KMS-11 (cell line): ENCODE data around the gene LINC01488.

Experiments
- H2AFZ ChIP-seq: fragments of 200-600 bp; sonication (generic); 2 replicates; pipeline ENCODE4 v1.6.1; 2016; ENCODE audit warnings: antibody characterized with exemption, mixed run types, low read depth
- H3K27ac ChIP-seq: fragments of 200-600 bp; sonication (generic); 2 replicates; pipeline ENCODE4 v1.6.1; 2016; ENCODE audit warnings: mild to moderate bottlenecking, mixed run types
- H3K27me3 ChIP-seq: fragments of 200-600 bp; sonication (generic); 2 replicates; pipeline ENCODE4 v1.6.1; 2017; ENCODE audit warnings: mild to moderate bottlenecking, low read depth, mixed run types, moderate library complexity; ENCODE audit not compliant: insufficient read depth
- H3K36me3 ChIP-seq: fragments of 200-600 bp; sonication (generic); 2 replicates; pipeline ENCODE4 v1.6.1; 2017; ENCODE audit warnings: mild to moderate bottlenecking, mixed run types; ENCODE audit not compliant: insufficient read depth
- H3K4me1 ChIP-seq: fragments of 200-600 bp; sonication (generic); 2 replicates; pipeline ENCODE4 v1.6.1; 2016; ENCODE audit warnings: mild to moderate bottlenecking, low read depth, mixed run types; ENCODE audit not compliant: poor library complexity, severe bottlenecking
- H3K4me2 ChIP-seq: fragments of 200-600 bp; sonication (generic); 2 replicates; pipeline ENCODE4 v1.7.0; 2016; ENCODE audit warnings: mild to moderate bottlenecking, mixed run types
- H3K4me3 ChIP-seq: fragments of 200-600 bp; sonication (generic); IDR thresholded peaks from 2 replicates; pipeline ENCODE4 v1.6.1; 2017; ENCODE audit warnings: low read depth, low read length, mixed read lengths; ENCODE audit not compliant: insufficient read depth
- H3K79me2 ChIP-seq: fragments of 200-600 bp; sonication (generic); 2 replicates; pipeline ENCODE4 v1.6.1; 2016; ENCODE audit warnings: low read depth, mixed run types; ENCODE audit not compliant: insufficient read depth
- H3K9ac ChIP-seq: fragments of 200-600 bp; sonication (generic); 2 replicates; pipeline ENCODE4 v1.6.1; 2016; ENCODE audit warnings: mild to moderate bottlenecking, mixed run types
- H4K20me1 ChIP-seq: fragments of 200-600 bp; sonication (generic); 2 replicates; pipeline ENCODE4 v1.6.1; 2016; ENCODE audit warnings: mild to moderate bottlenecking, mixed run types; ENCODE audit not compliant: insufficient read depth
- TF ChIP-seq, protein P1 (sequence below): fragments of 200-600 bp; sonication (generic); conservative IDR thresholded peaks from 2 replicates; pipeline ENCODE4 v1.6.1; 2017; ENCODE audit warnings: low read depth, mild to moderate bottlenecking, antibody characterized with exemption, low read length, moderate library complexity, mixed read lengths

LINC01488 gene

DNA sequence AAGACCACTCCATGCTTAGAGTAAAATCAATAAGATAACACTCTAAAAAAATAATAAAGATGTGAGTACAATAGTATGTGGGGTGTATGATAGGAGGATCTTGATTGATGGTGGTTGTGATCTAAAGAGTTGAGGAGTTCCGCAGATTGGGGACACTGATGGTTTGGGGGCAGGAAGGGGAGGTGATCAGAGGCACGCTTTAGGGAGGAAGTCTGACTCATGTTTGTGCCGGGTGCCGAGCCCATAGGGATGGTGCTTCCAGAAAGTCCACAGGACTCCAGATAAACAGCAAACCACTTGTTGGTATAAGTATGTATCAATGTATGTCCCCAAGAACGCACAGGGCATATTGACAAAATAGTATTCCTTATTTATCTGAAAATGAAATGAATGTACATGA, 27.5 kb downstream of the LINC01488 start:
- no peak overlapping the region for H3K4me2 ChIP-seq
- H3K9ac ChIP-seq = no peak overlapping the region
- H3K79me2 ChIP-seq = no peaks in the 10 kb centered on the region
- H3K4me1 ChIP-seq = no peaks in the 10 kb centered on the region
- no peaks in the 10 kb centered on the region for H4K20me1 ChIP-seq
- H3K36me3 ChIP-seq = no peaks in the 10 kb centered on the region
- no peak overlapping the region for H3K27ac ChIP-seq
- no peaks in the 10 kb centered on the region; the same call in 1 of the 2 replicates for H3K27me3 ChIP-seq
- H3K4me3 ChIP-seq = no peak overlapping the region
- no peak overlapping the region for H2AFZ ChIP-seq
- TF ChIP-seq, protein P1, sequence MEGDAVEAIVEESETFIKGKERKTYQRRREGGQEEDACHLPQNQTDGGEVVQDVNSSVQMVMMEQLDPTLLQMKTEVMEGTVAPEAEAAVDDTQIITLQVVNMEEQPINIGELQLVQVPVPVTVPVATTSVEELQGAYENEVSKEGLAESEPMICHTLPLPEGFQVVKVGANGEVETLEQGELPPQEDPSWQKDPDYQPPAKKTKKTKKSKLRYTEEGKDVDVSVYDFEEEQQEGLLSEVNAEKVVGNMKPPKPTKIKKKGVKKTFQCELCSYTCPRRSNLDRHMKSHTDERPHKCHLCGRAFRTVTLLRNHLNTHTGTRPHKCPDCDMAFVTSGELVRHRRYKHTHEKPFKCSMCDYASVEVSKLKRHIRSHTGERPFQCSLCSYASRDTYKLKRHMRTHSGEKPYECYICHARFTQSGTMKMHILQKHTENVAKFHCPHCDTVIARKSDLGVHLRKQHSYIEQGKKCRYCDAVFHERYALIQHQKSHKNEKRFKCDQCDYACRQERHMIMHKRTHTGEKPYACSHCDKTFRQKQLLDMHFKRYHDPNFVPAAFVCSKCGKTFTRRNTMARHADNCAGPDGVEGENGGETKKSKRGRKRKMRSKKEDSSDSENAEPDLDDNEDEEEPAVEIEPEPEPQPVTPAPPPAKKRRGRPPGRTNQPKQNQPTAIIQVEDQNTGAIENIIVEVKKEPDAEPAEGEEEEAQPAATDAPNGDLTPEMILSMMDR = no peak

DNA sequence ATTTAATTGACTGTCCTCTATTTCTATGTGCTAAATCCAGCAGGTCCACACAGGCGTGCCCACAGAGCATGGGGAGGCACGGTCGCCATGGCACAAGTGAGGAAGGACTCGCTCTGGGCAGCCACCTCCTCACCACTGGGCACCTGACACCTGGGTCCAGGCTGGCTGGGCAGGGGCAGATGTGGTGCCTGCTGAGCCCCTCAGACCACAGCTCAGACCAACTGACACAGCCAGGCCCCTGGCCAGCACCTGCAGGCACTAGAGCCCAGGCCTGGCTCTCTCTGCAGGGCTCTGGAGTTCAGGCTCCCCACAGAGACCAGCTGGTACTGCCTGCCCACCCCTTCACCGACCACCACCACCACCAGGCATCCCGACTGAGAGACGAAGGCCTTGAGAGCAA, 27.9 kb downstream of the LINC01488 start:
- Histone ChIP-seq H3K4me3 (no peak overlapping the region), H3K4me1 (no peaks in the 10 kb centered on the region), H3K9ac (no peak overlapping the region), H2AFZ (no peak overlapping the region), H3K4me2 (no peak overlapping the region), H3K36me3 (no peaks in the 10 kb centered on the region), H4K20me1 (no peaks in the 10 kb centered on the region), H3K27ac (no peak overlapping the region), H3K27me3 (no peaks in the 10 kb centered on the region; the same call in 1 of the 2 replicates), H3K79me2 (no peaks in the 10 kb centered on the region)
- TF ChIP-seq, protein P1 = no peak

- Histone ChIP-seq H4K20me1 (no peaks in the 10 kb centered on the region), H3K4me3 (no peak overlapping the region), H3K4me2 (no peak overlapping the region), H3K9ac (no peak overlapping the region), H3K27me3 (no peaks in the 10 kb centered on the region; the same call in 1 of the 2 replicates), H3K79me2 (no peaks in the 10 kb centered on the region), H3K36me3 (no peaks in the 10 kb centered on the region), H2AFZ (no peak overlapping the region), H3K4me1 (no peaks in the 10 kb centered on the region), H3K27ac (no peak overlapping the region)
- TF ChIP-seq, protein P1 = no peak
Observed at GRCh38 chr11:69509846-69510390, 28.5 kb downstream of the LINC01488 start.

GRCh38 chr11:69510471-69511357, 29.3 kb downstream of the LINC01488 start:
- no peaks in the 10 kb centered on the region; the same call in 1 of the 2 replicates for H3K27me3 ChIP-seq
- no peaks in the 10 kb centered on the region for H3K36me3 ChIP-seq
- no peak overlapping the region for H3K4me3 ChIP-seq
- no peaks in the 10 kb centered on the region for H4K20me1 ChIP-seq
- no peak overlapping the region for H3K27ac ChIP-seq
- H3K79me2 ChIP-seq = no peaks in the 10 kb centered on the region
- TF ChIP-seq, protein P1 = no peak
- no peak overlapping the region for H3K4me2 ChIP-seq
- no peaks in the 10 kb centered on the region for H3K4me1 ChIP-seq
- no peak overlapping the region for H3K9ac ChIP-seq
- H2AFZ ChIP-seq = no peak overlapping the region
